CD4-positive, alpha-beta T cell (primary cell): ENCODE results near the gene SMIM31. TPM values are rescaled to one million over a fixed set of nuclear protein-coding genes. Genes with fewer than 3 reads are reported as not detected.

ENCODE experiments used
- ATAC-seq: fragments of 200-7000 bp; cut with Tn5 transposase; one replicate; pipeline ENCODE4 v1.10.0; 2022; ENCODE audit warnings: mild to moderate bottlenecking; ENCODE audit not compliant: poor library complexity
- CTCF ChIA-PET: fragments of 350-600 bp; sonication (Branson Sonifier 250); formaldehyde crosslinking; loops from one replicate; lab custom pipeline; 2021; ENCODE audit warnings: antibody characterized with exemption, inconsistent platforms; lab: Charles Lee
- POLR2A ChIA-PET: fragments of 350-600 bp; sonication (Branson Sonifier 250); formaldehyde crosslinking; loops from one replicate; lab custom pipeline; 2021; ENCODE audit warnings: antibody characterized with exemption, inconsistent platforms; lab: Charles Lee
- DNase-seq, 14 experiments: peaks; one replicate each; pipeline ENCODE4 v3.0.0-alpha.2; 2013 to 2020; ENCODE audit warnings: mixed read lengths in 2 of 14
- H3K27ac ChIP-seq, 2 donors: one replicate each; pipeline versions ENCODE4 v1.5.1 to v1.7.0; 2013; ENCODE audit warnings: low read length in 2 of 2, low read depth in 1 of 2, mild to moderate bottlenecking in 1 of 2
- H3K27me3 ChIP-seq, 2 experiments: 1 replicate in 1 of 2; 2 replicates in 1 of 2; pipeline versions ENCODE4 v1.6.1 to v1.7.0; 2013; ENCODE audit warnings: low read length in 2 of 2, control low read depth in 1 of 2, mild to moderate bottlenecking in 1 of 2, moderate library complexity in 1 of 2; ENCODE audit not compliant: insufficient read depth in 2 of 2, control insufficient read depth in 1 of 2
- H3K36me3 ChIP-seq: one replicate; pipeline ENCODE4 v1.6.1; 2013; ENCODE audit warnings: low read length, control low read depth; ENCODE audit not compliant: insufficient read depth
- H3K4me1 ChIP-seq: one replicate; pipeline ENCODE4 v1.6.1; 2013; ENCODE audit warnings: low read length, control low read depth; ENCODE audit not compliant: insufficient read depth
- H3K4me3 ChIP-seq: one replicate; pipeline ENCODE4 v1.5.1; 2013; ENCODE audit warnings: mild to moderate bottlenecking, low read length, moderate library complexity
- H3K9me3 ChIP-seq, 2 experiments: 1 replicate in 1 of 2; 2 replicates in 1 of 2; pipeline versions ENCODE4 v1.6.1 to v1.7.0; 2013; ENCODE audit warnings: low read length in 2 of 2, mild to moderate bottlenecking in 2 of 2, control low read depth in 1 of 2, moderate library complexity in 1 of 2; ENCODE audit not compliant: control insufficient read depth in 1 of 2, insufficient read depth in 1 of 2
- H3K27ac Mint-ChIP-seq: one replicate; pipeline ENCODE4 v1.8.0; 2020; ENCODE audit warnings: mixed read lengths
- H3K27me3 Mint-ChIP-seq: one replicate; pipeline ENCODE4 v1.8.0; 2021; ENCODE audit warnings: mixed read lengths
- H3K36me3 Mint-ChIP-seq: one replicate; pipeline ENCODE4 v1.8.0; 2021; ENCODE audit warnings: low read depth, mixed read lengths
- H3K4me1 Mint-ChIP-seq: one replicate; pipeline ENCODE4 v1.8.0; 2021; ENCODE audit warnings: low read depth, mixed read lengths
- H3K4me3 Mint-ChIP-seq: one replicate; pipeline ENCODE4 v1.8.0; 2020; ENCODE audit warnings: mild to moderate bottlenecking, mixed read lengths
- H3K9me3 Mint-ChIP-seq: one replicate; pipeline ENCODE4 v1.8.0; 2020; ENCODE audit warnings: mixed read lengths
- CTCF ChIP-seq: fragments of 200-600 bp; IDR thresholded peaks from one replicate; pipeline ENCODE4 v1.8.0; 2022; ENCODE audit warnings: antibody characterized with exemption, mild to moderate bottlenecking
- intact Hi-C, 2 experiments: fragments of 100-400 bp; cut with DNase I in 1 of 2; cut with micrococcal nuclease in 1 of 2; formaldehyde crosslinking; loops; one replicate each; pipeline versions ENCODE4 v1.15.1 to v1.9.0; 2023 to 2025; cut with DNase I, micrococcal nuclease
- total RNA-seq, 174 experiments: library from RNA in 2 of 174; stranded (reverse) in 2 of 174; gene quantifications; one replicate each; pipeline ENCODE4 v1.2.3 and lab custom pipeline; 2021 to 2026

Gene SMIM31
- total RNA-seq, 2 experiments from 2014 or later = not detected

GRCh38 chr4:164731827-164732474, 22.0 kb upstream of the SMIM31 start:
- no peaks in the 10 kb centered on the region for H3K9me3 Mint-ChIP-seq
- TF ChIP-seq CTCF = peak; percentile 90

GRCh38 chr4:164734484-164734883, 19.4 kb upstream of the SMIM31 start:
- Mint-ChIP-seq H3K4me1 (no peaks in the 10 kb centered on the region), H3K27ac (no peak overlapping the region), H3K27me3 (peaks cover 27% of the 10 kb centered on the region), H3K4me3 (no peak overlapping the region), H3K9me3 (no peaks in the 10 kb centered on the region), H3K36me3 (no peaks in the 10 kb centered on the region)
- Histone ChIP-seq H3K36me3 (no peaks in the 10 kb centered on the region), H3K4me1 (no peaks in the 10 kb centered on the region), H3K27ac (no peak overlapping the region), H3K27me3 (peaks cover 0 to 4% of the 10 kb centered on the region in 2 experiments), H3K4me3 (no peak overlapping the region), H3K9me3 (no peaks in the 10 kb centered on the region)
- POLR2A ChIA-PET = no interaction called here
- no peak for TF ChIP-seq CTCF
- ATAC-seq (no peak), DNase-seq (peak in 1 of 14 experiments; percentile 7)
- CTCF ChIA-PET = no interaction called here
- intact Hi-C loops = loop anchor here (5.0 to 10.0 kb wide), 3 partner anchors 1052 to 1252 kb away; no protein-coding TSS in a partner anchor

More at GRCh38 chr4:164731827-164732474, 22.0 kb upstream of the SMIM31 start:
- Histone ChIP-seq H3K27ac (no peak overlapping the region), H3K27me3 (peaks cover 0 to 10% of the 10 kb centered on the region in 2 experiments), H3K36me3 (no peaks in the 10 kb centered on the region), H3K9me3 (no peaks in the 10 kb centered on the region), H3K4me1 (no peaks in the 10 kb centered on the region), H3K4me3 (no peak overlapping the region)
- DNase-seq = peak; percentile 7 to 67 (median 33)
- peak; percentile 71 for ATAC-seq
- no peak overlapping the region for H3K27ac Mint-ChIP-seq
- CTCF ChIA-PET = interaction anchor here (1.1 to 2.0 kb wide), 4 partner anchors 10 to 1181 kb away, joined by 4 to 16 read pairs (median 10); no protein-coding TSS in a partner anchor
- no peaks in the 10 kb centered on the region for H3K4me1 Mint-ChIP-seq
- no peaks in the 10 kb centered on the region for H3K36me3 Mint-ChIP-seq
- POLR2A ChIA-PET = no interaction called here
- H3K27me3 Mint-ChIP-seq = peaks cover 28% of the 10 kb centered on the region
- intact Hi-C loops = loop anchor here (1.0 to 10.0 kb wide), 6 partner anchors 1050 to 1250 kb away; no protein-coding TSS in a partner anchor
- H3K4me3 Mint-ChIP-seq = no peak overlapping the region

- no peak overlapping the region for H3K4me3 ChIP-seq
- Mint-ChIP-seq H3K27me3 (peaks cover 9% of the 10 kb centered on the region), H3K4me3 (no peak overlapping the region), H3K9me3 (peaks cover 2% of the 10 kb centered on the region), H3K27ac (no peak overlapping the region), H3K4me1 (no peaks in the 10 kb centered on the region), H3K36me3 (no peaks in the 10 kb centered on the region)
- no peaks in the 10 kb centered on the region for H3K27me3 ChIP-seq
- ATAC-seq = no peak
- H3K27ac ChIP-seq = no peak overlapping the region
- no peaks in the 10 kb centered on the region for H3K36me3 ChIP-seq
- H3K4me1 ChIP-seq = no peaks in the 10 kb centered on the region
- H3K9me3 ChIP-seq = no peaks in the 10 kb centered on the region
- peak; percentile 45 for TF ChIP-seq CTCF
- intact Hi-C loops = loop anchor here (1.0 to 5.0 kb wide), 2 partner anchors 1196 to 1198 kb away; no protein-coding TSS in a partner anchor
- CTCF ChIA-PET = no interaction called here
- POLR2A ChIA-PET = no interaction called here
- peak in 2 of 14 experiments; percentile 9 to 19 for DNase-seq
Observed at GRCh38 chr4:164748375-164748774, 5.6 kb upstream of the SMIM31 start.
